Thoracic aorta (tissue), 2 donors: ENCODE measurements around the gene KIF12. TPM values are rescaled to one million over a fixed set of nuclear protein-coding genes. Genes with fewer than 3 reads are reported as not detected.

Experiments used
- ATAC-seq: fragments of 150-250 bp; one replicate; pipeline ENCODE4 v1.8.0; 2017; ENCODE audit warnings: low read depth; ENCODE audit not compliant: insufficient number of reproducible peaks, low FRiP score
- DNase-seq: peaks from one replicate; pipeline ENCODE4 v3.0.0-alpha.2; 2020; ENCODE audit warnings: low spot score
- H3K27ac ChIP-seq, 2 donors: fragments of 200-600 bp; sonication (generic); 1 replicate in 1 of 2; 2 replicates in 1 of 2; pipeline ENCODE4 v1.5.1; 2016; ENCODE audit warnings: mild to moderate bottlenecking in 2 of 2, moderate library complexity in 2 of 2
- H3K27me3 ChIP-seq: fragments of 200-600 bp; sonication (generic); replicated peaks from 2 replicates; pipeline ENCODE4 v1.6.0; 2016; ENCODE audit warnings: mild to moderate bottlenecking; ENCODE audit not compliant: insufficient read depth
- H3K36me3 ChIP-seq: fragments of 200-600 bp; sonication (generic); one replicate; pipeline ENCODE4 v1.5.1; 2016
- H3K4me1 ChIP-seq, 2 donors: fragments of 200-600 bp; sonication (generic); 1 replicate in 1 of 2; 2 replicates in 1 of 2; pipeline versions ENCODE4 v1.5.1 to v1.6.0; 2016; ENCODE audit warnings: low read depth in 2 of 2, mild to moderate bottlenecking in 1 of 2; ENCODE audit not compliant: control insufficient read depth in 1 of 2
- H3K4me3 ChIP-seq: fragments of 200-600 bp; sonication (generic); 2 replicates; pipeline ENCODE4 v1.5.1; 2016; ENCODE audit warnings: mild to moderate bottlenecking
- H3K9me3 ChIP-seq: fragments of 200-600 bp; sonication (generic); 2 replicates; pipeline ENCODE4 v1.5.1; 2016
- total RNA-seq, 2 donors: library from RNA; depleted of rRNA; stranded (reverse); fragments of >200 nt; gene quantifications; one replicate each; pipeline versions ENCODE4 v1.1.0 to v1.2.3, GENCODE V29; 2016
- TF ChIP-seq, protein P1 (sequence below): fragments of 200-600 bp; sonication (generic); IDR thresholded peaks from one replicate; pipeline ENCODE4 v1.5.1; 2019; ENCODE audit warnings: antibody characterized with exemption

The KIF12 gene
- total RNA-seq, 2 donors from 2014 or later = not detected

GRCh38 chr9:114115654-114116125, 16.6 kb upstream of the KIF12 start:
- H3K4me3 ChIP-seq = no peak overlapping the region
- TF ChIP-seq, protein P1, sequence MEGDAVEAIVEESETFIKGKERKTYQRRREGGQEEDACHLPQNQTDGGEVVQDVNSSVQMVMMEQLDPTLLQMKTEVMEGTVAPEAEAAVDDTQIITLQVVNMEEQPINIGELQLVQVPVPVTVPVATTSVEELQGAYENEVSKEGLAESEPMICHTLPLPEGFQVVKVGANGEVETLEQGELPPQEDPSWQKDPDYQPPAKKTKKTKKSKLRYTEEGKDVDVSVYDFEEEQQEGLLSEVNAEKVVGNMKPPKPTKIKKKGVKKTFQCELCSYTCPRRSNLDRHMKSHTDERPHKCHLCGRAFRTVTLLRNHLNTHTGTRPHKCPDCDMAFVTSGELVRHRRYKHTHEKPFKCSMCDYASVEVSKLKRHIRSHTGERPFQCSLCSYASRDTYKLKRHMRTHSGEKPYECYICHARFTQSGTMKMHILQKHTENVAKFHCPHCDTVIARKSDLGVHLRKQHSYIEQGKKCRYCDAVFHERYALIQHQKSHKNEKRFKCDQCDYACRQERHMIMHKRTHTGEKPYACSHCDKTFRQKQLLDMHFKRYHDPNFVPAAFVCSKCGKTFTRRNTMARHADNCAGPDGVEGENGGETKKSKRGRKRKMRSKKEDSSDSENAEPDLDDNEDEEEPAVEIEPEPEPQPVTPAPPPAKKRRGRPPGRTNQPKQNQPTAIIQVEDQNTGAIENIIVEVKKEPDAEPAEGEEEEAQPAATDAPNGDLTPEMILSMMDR = no peak
- H3K4me1 ChIP-seq = peaks cover 15 to 33% of the 10 kb centered on the region in 2 donors
- ATAC-seq (no peak), DNase-seq (no peak)
- H3K27me3 ChIP-seq = no peaks in the 10 kb centered on the region
- no peaks in the 10 kb centered on the region for H3K36me3 ChIP-seq
- no peaks in the 10 kb centered on the region for H3K9me3 ChIP-seq
- no peak overlapping the region for H3K27ac ChIP-seq

- TF ChIP-seq, protein P1 = no peak
- H3K9me3 ChIP-seq = no peaks in the 10 kb centered on the region
- H3K4me1 ChIP-seq = peaks cover 15 to 33% of the 10 kb centered on the region in 2 donors
- H3K36me3 ChIP-seq = no peaks in the 10 kb centered on the region
- no peak overlapping the region for H3K4me3 ChIP-seq
- H3K27ac ChIP-seq = no peak overlapping the region
- no peak for DNase-seq
- H3K27me3 ChIP-seq = no peaks in the 10 kb centered on the region
- ATAC-seq = no peak
These were observed 15.3 kb upstream of the KIF12 start for GRCh38 chr9:114114364-114114763.

DNA sequence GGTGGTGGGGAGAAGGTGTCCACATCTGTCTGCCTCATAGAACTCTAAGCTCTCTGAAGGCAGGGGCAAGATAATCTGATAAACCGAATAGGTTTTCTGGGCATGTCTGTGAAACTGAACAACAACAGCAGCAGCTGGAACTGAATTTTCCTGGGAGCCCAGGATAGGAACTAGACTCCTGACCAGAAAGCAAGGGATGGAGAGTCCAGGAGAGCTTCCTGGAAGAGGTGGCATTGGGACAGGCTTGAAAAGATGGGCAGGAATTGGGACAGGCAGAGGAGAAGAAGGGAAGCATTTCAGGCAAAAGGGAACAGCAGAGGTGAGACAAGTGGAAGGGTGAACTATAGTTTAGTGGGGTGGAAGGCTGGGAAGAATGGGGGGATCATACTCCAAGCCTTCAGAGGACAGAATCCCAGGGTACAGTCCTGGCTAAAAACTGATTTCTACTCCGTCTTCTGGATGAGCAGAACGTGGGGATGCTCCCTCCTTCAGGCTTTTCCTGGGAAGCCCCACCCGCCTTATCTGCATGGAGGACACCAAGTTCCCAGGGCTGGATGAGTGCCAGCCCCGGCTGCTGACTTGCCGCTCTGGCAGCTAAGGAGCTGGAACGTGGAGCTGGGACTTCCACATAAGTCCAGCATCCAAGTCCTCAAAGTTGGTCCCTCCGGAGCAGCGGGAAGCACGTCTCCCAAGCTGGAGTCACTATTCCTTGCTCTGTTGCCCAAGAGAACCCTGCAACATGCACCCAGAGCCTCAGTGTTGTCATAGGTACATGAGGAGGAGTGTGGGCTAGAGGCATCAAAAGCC, 13.9 kb upstream of the KIF12 start:
- Histone ChIP-seq H3K4me1 (peaks cover 15 to 33% of the 10 kb centered on the region in 2 donors), H3K27ac (peak overlapping the region in 1 of 2 donors; percentile 1), H3K36me3 (no peaks in the 10 kb centered on the region), H3K9me3 (no peaks in the 10 kb centered on the region), H3K4me3 (no peak overlapping the region), H3K27me3 (no peaks in the 10 kb centered on the region)
- TF ChIP-seq, protein P1 = no peak
- DNase-seq = peak; percentile 68
- ATAC-seq = peak; percentile 66

DNA sequence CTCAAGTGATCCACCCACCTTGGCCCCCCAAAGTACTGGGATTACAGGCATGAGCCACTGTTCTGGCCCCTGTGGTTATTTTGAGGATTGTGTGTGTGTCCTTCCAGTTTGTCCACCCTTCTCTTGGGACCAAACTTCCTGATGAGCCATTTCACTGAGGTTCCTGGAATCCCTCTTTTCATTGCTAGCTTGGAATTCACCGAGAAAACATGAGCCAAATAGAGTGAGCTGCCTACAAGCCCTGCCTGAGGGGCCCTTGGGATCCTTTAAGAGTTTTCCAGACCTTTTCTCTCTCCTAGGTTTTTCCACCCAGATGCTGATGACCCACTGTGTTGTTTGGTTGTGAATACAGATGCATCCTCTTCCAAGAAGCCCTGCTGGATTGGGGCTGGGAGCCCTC, 13.2 kb upstream of the KIF12 start:
- Histone ChIP-seq H3K36me3 (no peaks in the 10 kb centered on the region), H3K27me3 (no peaks in the 10 kb centered on the region), H3K27ac (peak overlapping the region in 1 of 2 donors; percentile 1), H3K4me1 (peaks cover 15 to 33% of the 10 kb centered on the region in 2 donors), H3K4me3 (no peak overlapping the region), H3K9me3 (no peaks in the 10 kb centered on the region)
- ATAC-seq (no peak), DNase-seq (no peak)
- TF ChIP-seq, protein P1 = no peak

DNA sequence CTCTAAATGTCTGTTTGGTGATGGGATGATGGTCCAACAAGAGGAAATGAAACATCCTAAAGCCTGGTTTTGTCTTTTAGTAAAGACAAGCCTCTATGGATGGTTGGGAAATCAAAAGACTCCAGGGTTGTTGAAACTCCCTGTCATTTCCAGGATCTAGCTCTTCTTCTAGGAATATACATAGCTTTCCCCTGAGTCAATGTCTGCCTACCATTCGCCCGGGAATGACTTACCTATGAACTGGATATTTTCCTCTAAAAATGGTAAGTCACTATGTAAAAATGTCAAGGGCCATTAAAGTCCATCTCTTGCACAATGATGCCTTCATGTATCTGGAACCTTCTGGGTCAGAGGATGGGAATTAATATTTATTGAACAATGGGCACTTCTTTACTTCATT, 11.1 kb upstream of the KIF12 start:
- Histone ChIP-seq H3K4me3 (no peak overlapping the region), H3K36me3 (no peaks in the 10 kb centered on the region), H3K27ac (no peak overlapping the region), H3K9me3 (no peaks in the 10 kb centered on the region), H3K27me3 (no peaks in the 10 kb centered on the region), H3K4me1 (peaks cover 10 to 22% of the 10 kb centered on the region in 2 donors)
- TF ChIP-seq, protein P1 = no peak
- ATAC-seq = no peak
- DNase-seq = no peak
